ENCODE results near the gene UTS2. TPM values are rescaled to one million over a fixed set of nuclear protein-coding genes. Genes with fewer than 3 reads are reported as not detected.

UTS2 gene
- total RNA-seq, 1 experiment from 2014 or later = not detected

DNA sequence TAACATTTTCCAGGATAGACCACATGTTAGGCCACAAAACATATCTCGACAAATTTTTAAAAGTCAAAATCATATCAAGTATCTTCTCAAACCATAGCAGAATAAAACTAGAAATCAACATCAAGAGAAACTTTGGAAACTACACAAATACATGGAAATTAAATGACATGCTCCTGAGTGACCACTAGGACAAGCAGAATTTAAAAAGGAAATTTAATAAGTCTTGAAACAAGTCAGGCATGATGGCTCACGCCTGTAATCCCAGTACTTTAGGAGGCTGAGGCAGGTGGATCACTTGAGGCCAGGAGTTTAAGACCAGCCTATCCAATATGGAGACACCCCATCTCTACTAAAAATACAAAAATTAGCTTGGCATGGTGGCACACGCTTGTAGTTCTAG lies 26.4 kb upstream of the UTS2 start:
- Mint-ChIP-seq H3K4me1 (no peaks in the 10 kb centered on the region), H3K36me3 (peaks cover 2% of the 10 kb centered on the region; the same call in 1 of the 2 replicates), H3K4me3 (no peak overlapping the region), H3K27me3 (ENCODE audit: low read depth) (peaks cover 2% of the 10 kb centered on the region; the same call in 1 of the 2 replicates), H3K9me3 (peaks cover 14% of the 10 kb centered on the region), H3K27ac (no peak overlapping the region)
- ATAC-seq (no peak), DNase-seq (ENCODE audit: low spot score) (no peak)
- ChIA-PET POLR2A (no interaction called here), CTCF (no interaction called here)
- TF ChIP-seq ELF4 (CRISPR knock-in tag; IDR thresholded peaks at IDR 0.05; ENCODE audit: low read depth) (no peak), NR2C2 (CRISPR knock-in tag; IDR thresholded peaks at IDR 0.05) (no peak), PRRX2 (CRISPR knock-in tag; IDR thresholded peaks at IDR 0.05) (no peak), ZNF121 (CRISPR knock-in tag; IDR thresholded peaks at IDR 0.05) (no peak), SMAD3 (CRISPR knock-in tag; IDR thresholded peaks at IDR 0.05; ENCODE audit: borderline replicate concordance) (no peak), HMGA2 (CRISPR knock-in tag; IDR thresholded peaks at IDR 0.05) (no peak)
- TF ChIP-seq, protein P1, sequence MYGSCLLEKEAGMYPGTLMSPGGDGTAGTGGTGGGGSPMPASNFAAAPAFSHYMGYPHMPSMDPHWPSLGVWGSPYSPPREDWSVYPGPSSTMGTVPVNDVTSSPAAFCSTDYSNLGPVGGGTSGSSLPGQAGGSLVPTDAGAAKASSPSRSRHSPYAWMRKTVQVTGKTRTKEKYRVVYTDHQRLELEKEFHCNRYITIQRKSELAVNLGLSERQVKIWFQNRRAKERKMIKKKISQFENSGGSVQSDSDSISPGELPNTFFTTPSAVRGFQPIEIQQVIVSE (CRISPR knock-in tag; IDR thresholded peaks at IDR 0.05; ENCODE audit: borderline replicate concordance) = no peak
- TF ChIP-seq, protein P2, sequence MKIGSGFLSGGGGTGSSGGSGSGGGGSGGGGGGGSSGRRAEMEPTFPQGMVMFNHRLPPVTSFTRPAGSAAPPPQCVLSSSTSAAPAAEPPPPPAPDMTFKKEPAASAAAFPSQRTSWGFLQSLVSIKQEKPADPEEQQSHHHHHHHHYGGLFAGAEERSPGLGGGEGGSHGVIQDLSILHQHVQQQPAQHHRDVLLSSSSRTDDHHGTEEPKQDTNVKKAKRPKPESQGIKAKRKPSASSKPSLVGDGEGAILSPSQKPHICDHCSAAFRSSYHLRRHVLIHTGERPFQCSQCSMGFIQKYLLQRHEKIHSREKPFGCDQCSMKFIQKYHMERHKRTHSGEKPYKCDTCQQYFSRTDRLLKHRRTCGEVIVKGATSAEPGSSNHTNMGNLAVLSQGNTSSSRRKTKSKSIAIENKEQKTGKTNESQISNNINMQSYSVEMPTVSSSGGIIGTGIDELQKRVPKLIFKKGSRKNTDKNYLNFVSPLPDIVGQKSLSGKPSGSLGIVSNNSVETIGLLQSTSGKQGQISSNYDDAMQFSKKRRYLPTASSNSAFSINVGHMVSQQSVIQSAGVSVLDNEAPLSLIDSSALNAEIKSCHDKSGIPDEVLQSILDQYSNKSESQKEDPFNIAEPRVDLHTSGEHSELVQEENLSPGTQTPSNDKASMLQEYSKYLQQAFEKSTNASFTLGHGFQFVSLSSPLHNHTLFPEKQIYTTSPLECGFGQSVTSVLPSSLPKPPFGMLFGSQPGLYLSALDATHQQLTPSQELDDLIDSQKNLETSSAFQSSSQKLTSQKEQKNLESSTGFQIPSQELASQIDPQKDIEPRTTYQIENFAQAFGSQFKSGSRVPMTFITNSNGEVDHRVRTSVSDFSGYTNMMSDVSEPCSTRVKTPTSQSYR (CRISPR knock-in tag; IDR thresholded peaks at IDR 0.05) = no peak
- TF ChIP-seq, protein P3, sequence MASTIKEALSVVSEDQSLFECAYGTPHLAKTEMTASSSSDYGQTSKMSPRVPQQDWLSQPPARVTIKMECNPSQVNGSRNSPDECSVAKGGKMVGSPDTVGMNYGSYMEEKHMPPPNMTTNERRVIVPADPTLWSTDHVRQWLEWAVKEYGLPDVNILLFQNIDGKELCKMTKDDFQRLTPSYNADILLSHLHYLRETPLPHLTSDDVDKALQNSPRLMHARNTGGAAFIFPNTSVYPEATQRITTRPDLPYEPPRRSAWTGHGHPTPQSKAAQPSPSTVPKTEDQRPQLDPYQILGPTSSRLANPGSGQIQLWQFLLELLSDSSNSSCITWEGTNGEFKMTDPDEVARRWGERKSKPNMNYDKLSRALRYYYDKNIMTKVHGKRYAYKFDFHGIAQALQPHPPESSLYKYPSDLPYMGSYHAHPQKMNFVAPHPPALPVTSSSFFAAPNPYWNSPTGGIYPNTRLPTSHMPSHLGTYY (CRISPR knock-in tag; IDR thresholded peaks at IDR 0.05) = no peak
- TF ChIP-seq, protein P4, sequence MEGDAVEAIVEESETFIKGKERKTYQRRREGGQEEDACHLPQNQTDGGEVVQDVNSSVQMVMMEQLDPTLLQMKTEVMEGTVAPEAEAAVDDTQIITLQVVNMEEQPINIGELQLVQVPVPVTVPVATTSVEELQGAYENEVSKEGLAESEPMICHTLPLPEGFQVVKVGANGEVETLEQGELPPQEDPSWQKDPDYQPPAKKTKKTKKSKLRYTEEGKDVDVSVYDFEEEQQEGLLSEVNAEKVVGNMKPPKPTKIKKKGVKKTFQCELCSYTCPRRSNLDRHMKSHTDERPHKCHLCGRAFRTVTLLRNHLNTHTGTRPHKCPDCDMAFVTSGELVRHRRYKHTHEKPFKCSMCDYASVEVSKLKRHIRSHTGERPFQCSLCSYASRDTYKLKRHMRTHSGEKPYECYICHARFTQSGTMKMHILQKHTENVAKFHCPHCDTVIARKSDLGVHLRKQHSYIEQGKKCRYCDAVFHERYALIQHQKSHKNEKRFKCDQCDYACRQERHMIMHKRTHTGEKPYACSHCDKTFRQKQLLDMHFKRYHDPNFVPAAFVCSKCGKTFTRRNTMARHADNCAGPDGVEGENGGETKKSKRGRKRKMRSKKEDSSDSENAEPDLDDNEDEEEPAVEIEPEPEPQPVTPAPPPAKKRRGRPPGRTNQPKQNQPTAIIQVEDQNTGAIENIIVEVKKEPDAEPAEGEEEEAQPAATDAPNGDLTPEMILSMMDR (IDR thresholded peaks at IDR 0.05) = no peak
- TF ChIP-seq, protein P5, sequence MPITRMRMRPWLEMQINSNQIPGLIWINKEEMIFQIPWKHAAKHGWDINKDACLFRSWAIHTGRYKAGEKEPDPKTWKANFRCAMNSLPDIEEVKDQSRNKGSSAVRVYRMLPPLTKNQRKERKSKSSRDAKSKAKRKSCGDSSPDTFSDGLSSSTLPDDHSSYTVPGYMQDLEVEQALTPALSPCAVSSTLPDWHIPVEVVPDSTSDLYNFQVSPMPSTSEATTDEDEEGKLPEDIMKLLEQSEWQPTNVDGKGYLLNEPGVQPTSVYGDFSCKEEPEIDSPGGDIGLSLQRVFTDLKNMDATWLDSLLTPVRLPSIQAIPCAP (CRISPR knock-in tag; IDR thresholded peaks at IDR 0.05) = no peak

DNA sequence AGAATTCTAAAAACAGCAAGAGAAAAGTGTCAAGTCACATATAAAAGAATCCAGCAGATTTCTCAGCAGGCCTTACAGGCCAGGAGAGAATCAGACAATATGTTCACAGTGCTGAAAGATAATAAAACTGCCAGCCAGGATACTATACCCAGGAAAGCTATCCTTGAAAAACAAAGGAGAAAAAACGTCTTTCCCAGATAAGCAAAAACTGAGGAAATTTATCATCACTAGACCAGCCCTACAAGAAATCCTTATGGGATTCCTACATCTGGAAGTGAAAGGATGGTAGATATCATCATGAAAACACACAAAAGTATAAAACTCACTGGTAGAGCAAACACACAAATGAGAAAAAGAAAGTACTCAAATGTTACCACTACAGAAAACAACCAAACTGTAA lies 25.2 kb upstream of the UTS2 start:
- POLR2A ChIA-PET = no interaction called here
- CTCF ChIA-PET = interaction anchor here (0.6 kb wide), 1 partner anchor 776 kb away, joined by 3 read pairs; no protein-coding TSS in a partner anchor
- peaks cover 2% of the 10 kb centered on the region; the same call in 1 of the 2 replicates for H3K36me3 Mint-ChIP-seq
- no peak for ATAC-seq
- no peak overlapping the region for H3K27ac Mint-ChIP-seq
- DNase-seq (ENCODE audit: low spot score) = no peak
- H3K4me1 Mint-ChIP-seq = no peaks in the 10 kb centered on the region
- H3K27me3 Mint-ChIP-seq (ENCODE audit: low read depth) = peaks cover 2% of the 10 kb centered on the region; the same call in 1 of the 2 replicates
- H3K9me3 Mint-ChIP-seq = peaks cover 18% of the 10 kb centered on the region
- H3K4me3 Mint-ChIP-seq = no peak overlapping the region
- TF ChIP-seq, protein P3 (CRISPR knock-in tag; IDR thresholded peaks at IDR 0.05) = no peak
- TF ChIP-seq NR3C1 (CRISPR knock-in tag; conservative IDR thresholded peaks at IDR 0.05; ENCODE audit: low read depth) (no peak), SP1 (CRISPR knock-in tag; conservative IDR thresholded peaks at IDR 0.05) (no peak)
- TF ChIP-seq, protein P6, sequence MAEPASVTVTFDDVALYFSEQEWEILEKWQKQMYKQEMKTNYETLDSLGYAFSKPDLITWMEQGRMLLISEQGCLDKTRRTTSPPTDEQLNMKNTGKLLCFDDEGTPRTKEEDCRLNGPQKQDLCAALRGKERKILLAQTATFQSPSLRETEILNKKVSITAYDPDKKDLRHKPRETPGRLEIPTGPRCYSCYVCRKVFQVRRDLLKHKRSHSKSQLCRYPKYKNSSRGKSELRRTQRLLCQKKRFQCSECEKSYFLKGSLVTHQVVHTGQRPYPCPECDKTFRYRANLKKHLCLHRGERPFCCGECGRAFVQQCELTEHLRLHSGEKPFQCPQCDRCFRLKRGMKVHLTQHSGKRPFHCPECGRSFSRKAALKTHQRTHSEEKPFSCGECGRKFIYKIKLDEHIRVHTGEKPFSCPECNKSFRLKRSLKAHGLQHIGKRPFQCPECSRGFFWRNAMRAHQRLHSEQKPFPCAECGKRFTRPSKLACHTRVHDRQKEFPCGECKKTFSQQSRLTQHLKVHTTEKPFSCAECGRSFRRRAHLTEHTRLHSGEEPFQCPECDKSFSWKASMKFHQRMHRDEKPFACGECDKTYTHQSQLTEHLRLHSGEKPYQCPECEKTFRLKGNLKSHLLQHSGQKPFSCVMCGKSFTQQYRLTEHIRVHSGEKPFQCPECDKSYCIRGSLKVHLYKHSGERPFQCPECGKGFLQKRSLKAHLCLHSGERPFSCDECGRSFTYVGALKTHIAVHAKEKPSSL (CRISPR knock-in tag; conservative IDR thresholded peaks at IDR 0.05) = no peak
- TF ChIP-seq, protein P7, sequence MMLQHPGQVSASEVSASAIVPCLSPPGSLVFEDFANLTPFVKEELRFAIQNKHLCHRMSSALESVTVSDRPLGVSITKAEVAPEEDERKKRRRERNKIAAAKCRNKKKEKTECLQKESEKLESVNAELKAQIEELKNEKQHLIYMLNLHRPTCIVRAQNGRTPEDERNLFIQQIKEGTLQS (CRISPR knock-in tag; conservative IDR thresholded peaks at IDR 0.05) = no peak
- TF ChIP-seq, protein P8, sequence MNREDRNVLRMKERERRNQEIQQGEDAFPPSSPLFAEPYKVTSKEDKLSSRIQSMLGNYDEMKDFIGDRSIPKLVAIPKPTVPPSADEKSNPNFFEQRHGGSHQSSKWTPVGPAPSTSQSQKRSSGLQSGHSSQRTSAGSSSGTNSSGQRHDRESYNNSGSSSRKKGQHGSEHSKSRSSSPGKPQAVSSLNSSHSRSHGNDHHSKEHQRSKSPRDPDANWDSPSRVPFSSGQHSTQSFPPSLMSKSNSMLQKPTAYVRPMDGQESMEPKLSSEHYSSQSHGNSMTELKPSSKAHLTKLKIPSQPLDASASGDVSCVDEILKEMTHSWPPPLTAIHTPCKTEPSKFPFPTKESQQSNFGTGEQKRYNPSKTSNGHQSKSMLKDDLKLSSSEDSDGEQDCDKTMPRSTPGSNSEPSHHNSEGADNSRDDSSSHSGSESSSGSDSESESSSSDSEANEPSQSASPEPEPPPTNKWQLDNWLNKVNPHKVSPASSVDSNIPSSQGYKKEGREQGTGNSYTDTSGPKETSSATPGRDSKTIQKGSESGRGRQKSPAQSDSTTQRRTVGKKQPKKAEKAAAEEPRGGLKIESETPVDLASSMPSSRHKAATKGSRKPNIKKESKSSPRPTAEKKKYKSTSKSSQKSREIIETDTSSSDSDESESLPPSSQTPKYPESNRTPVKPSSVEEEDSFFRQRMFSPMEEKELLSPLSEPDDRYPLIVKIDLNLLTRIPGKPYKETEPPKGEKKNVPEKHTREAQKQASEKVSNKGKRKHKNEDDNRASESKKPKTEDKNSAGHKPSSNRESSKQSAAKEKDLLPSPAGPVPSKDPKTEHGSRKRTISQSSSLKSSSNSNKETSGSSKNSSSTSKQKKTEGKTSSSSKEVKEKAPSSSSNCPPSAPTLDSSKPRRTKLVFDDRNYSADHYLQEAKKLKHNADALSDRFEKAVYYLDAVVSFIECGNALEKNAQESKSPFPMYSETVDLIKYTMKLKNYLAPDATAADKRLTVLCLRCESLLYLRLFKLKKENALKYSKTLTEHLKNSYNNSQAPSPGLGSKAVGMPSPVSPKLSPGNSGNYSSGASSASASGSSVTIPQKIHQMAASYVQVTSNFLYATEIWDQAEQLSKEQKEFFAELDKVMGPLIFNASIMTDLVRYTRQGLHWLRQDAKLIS (CRISPR knock-in tag; IDR thresholded peaks at IDR 0.05; ENCODE audit: borderline replicate concordance) = no peak
- TF ChIP-seq, protein P9, sequence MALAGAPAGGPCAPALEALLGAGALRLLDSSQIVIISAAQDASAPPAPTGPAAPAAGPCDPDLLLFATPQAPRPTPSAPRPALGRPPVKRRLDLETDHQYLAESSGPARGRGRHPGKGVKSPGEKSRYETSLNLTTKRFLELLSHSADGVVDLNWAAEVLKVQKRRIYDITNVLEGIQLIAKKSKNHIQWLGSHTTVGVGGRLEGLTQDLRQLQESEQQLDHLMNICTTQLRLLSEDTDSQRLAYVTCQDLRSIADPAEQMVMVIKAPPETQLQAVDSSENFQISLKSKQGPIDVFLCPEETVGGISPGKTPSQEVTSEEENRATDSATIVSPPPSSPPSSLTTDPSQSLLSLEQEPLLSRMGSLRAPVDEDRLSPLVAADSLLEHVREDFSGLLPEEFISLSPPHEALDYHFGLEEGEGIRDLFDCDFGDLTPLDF (CRISPR knock-in tag; IDR thresholded peaks at IDR 0.05) = no peak

Measured in WTC11 (cell line).